Measurements from ENCODE around the gene NVL. TPM values are rescaled to one million over a fixed set of nuclear protein-coding genes. Genes with fewer than 3 reads are reported as not detected.

NVL gene
- total and polyA plus RNA-seq, 2 donors (not counting 3 experiments of a cell fraction or from before 2014, with no cell fraction given), result 16.7 to 30.3 TPM

DNA sequence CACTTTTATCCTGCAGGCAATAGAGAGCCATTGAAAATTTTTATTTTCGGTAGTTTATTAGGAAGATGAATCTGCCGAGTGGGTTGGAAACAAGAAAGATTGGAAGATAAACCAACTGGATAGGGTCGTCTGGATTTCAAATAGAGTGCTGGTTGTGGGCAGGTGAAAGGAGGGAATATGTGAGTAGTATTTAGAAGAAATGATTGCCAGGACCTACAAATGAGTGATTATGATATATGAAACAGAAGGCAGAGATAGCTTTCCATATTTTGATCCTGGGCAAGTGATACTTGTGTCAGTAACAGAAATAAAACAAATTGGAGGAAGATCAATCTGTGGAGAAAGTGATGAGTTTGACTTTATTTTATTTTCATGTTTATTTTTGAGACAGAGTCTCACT is 29.2 kb upstream of the NVL start:
- Histone ChIP-seq H3K4me3 (replicated peaks in 1 of 3; ENCODE audit: insufficient read depth in 1 of 3, low read depth in 1 of 3, low read length in 3 of 3) (no peak overlapping the region), H3K36me3 (ENCODE audit: control insufficient read depth in 2 of 2, extremely low read depth in 1 of 2, insufficient read depth in 2 of 2, low read length in 2 of 2) (no peaks in the 10 kb centered on the region), H3K9me3 (replicated peaks; ENCODE audit: control insufficient read depth, insufficient read depth, low read length) (no peaks in the 10 kb centered on the region), H3K27ac (ENCODE audit: insufficient read depth, low read depth, low read length) (no peak overlapping the region), H3K27me3 (ENCODE audit: control insufficient read depth in 2 of 2, insufficient read depth in 2 of 2, low read length in 2 of 2) (no peaks in the 10 kb centered on the region), H3K79me2 (ENCODE audit: control insufficient read depth, insufficient read depth, low read length) (peaks cover 69% of the 10 kb centered on the region), H3K4me2 (ENCODE audit: insufficient read depth, low read length) (no peak overlapping the region), H3K9me1 (replicated peaks; ENCODE audit: control insufficient read depth, extremely low read depth, insufficient read depth, low read length) (no peaks in the 10 kb centered on the region), H3K4me1 (ENCODE audit: control insufficient read depth, extremely low read depth, insufficient read depth, low read length) (peaks cover 10% of the 10 kb centered on the region), H2AFZ (ENCODE audit: low read depth, low read length) (no peak overlapping the region), H4K20me1 (replicated peaks; ENCODE audit: control insufficient read depth, extremely low read depth, insufficient read depth, low read length) (no peaks in the 10 kb centered on the region), H3K9ac (replicated peaks; ENCODE audit: extremely low read depth, insufficient read depth, low read length) (no peak overlapping the region)
- DNase-seq (ENCODE audit: low read depth, low spot score), result no peak
- ChIA-PET CTCF (no interaction called here), POLR2A (no interaction called here)
- BruUV-seq (replicated peaks), result no TSS peak
- no peak for TF ChIP-seq FOS (IDR thresholded peaks at IDR 0.05; ENCODE audit: borderline replicate concordance, insufficient read depth, low read length)
- TF ChIP-seq, protein P1, sequence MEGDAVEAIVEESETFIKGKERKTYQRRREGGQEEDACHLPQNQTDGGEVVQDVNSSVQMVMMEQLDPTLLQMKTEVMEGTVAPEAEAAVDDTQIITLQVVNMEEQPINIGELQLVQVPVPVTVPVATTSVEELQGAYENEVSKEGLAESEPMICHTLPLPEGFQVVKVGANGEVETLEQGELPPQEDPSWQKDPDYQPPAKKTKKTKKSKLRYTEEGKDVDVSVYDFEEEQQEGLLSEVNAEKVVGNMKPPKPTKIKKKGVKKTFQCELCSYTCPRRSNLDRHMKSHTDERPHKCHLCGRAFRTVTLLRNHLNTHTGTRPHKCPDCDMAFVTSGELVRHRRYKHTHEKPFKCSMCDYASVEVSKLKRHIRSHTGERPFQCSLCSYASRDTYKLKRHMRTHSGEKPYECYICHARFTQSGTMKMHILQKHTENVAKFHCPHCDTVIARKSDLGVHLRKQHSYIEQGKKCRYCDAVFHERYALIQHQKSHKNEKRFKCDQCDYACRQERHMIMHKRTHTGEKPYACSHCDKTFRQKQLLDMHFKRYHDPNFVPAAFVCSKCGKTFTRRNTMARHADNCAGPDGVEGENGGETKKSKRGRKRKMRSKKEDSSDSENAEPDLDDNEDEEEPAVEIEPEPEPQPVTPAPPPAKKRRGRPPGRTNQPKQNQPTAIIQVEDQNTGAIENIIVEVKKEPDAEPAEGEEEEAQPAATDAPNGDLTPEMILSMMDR (IDR thresholded peaks at IDR 0.05; ENCODE audit: extremely low read depth in 1 of 2, insufficient read depth in 1 of 2, low read depth in 1 of 2, low read length in 2 of 2), result no peak
- intact Hi-C loops (cut with micrococcal nuclease) (loop anchor here (5.0 kb wide), 2 partner anchors 73 to 98 kb away; partner anchors contain the start of gene WDR26), dilution Hi-C loops (cut with MboI; ENCODE audit: extremely low pct_ligation_motif_present, low sequenced_read_pairs) (no loop called here)
- no peak for FAIRE-seq

DNA sequence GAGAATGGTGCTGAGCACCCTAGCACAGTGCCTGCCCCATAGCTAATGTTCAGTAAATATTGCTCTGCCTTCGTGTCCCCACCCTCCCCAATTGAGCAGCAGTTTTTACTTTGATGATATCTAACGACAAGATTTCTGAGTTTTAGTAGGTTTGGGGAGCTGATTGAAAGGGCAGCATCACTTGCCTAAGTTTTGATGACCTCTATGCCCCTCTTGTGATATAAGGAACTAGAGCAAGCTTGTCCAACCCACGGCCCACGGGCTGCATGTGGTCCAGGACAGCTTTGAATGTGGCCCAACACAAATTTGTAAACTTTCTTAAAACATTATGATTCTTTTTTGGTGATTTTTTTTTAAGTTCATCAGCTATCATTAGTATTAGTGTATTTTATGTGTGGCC is 28.3 kb upstream of the NVL start:
- FAIRE-seq (no peak), DNase-seq (ENCODE audit: low read depth, low spot score) (no peak)
- dilution Hi-C loops (cut with MboI; ENCODE audit: extremely low pct_ligation_motif_present, low sequenced_read_pairs) (no loop called here), intact Hi-C loops (cut with micrococcal nuclease) (loop anchor here (5.0 kb wide), 2 partner anchors 74 to 99 kb away; partner anchors contain the start of gene WDR26)
- H4K20me1 ChIP-seq (replicated peaks; ENCODE audit: control insufficient read depth, extremely low read depth, insufficient read depth, low read length), result no peaks in the 10 kb centered on the region
- H3K4me3 ChIP-seq (replicated peaks in 1 of 3; ENCODE audit: insufficient read depth in 1 of 3, low read depth in 1 of 3, low read length in 3 of 3), result peak overlapping the region in 1 of 3 experiments; percentile 71
- H3K4me2 ChIP-seq (ENCODE audit: insufficient read depth, low read length), result peak overlapping the region; percentile 90
- peaks cover 59% of the 10 kb centered on the region for H3K79me2 ChIP-seq (ENCODE audit: control insufficient read depth, insufficient read depth, low read length)
- no peak overlapping the region for H2AFZ ChIP-seq (ENCODE audit: low read depth, low read length)
- H3K9ac ChIP-seq (replicated peaks; ENCODE audit: extremely low read depth, insufficient read depth, low read length), result no peak overlapping the region
- ChIA-PET POLR2A (no interaction called here), CTCF (interaction anchor here (1.6 to 2.0 kb wide), 2 partner anchors 25 to 242 kb away, joined by 5 to 10 read pairs; no protein-coding TSS in a partner anchor)
- no peaks in the 10 kb centered on the region for H3K27me3 ChIP-seq (ENCODE audit: control insufficient read depth in 2 of 2, insufficient read depth in 2 of 2, low read length in 2 of 2)
- no peak overlapping the region for H3K27ac ChIP-seq (ENCODE audit: insufficient read depth, low read depth, low read length)
- TF ChIP-seq FOS (IDR thresholded peaks at IDR 0.05; ENCODE audit: borderline replicate concordance, insufficient read depth, low read length) (no peak), MYC (IDR thresholded peaks at IDR 0.05; ENCODE audit: low read depth, low read length) (no peak), POLR2AphosphoS5 (IDR thresholded peaks at IDR 0.05; ENCODE audit: insufficient read depth, low read depth, low read length) (no peak), POLR2A (IDR thresholded peaks at IDR 0.05; ENCODE audit: low read depth, low read length) (no peak), JUN (IDR thresholded peaks at IDR 0.05; ENCODE audit: borderline replicate concordance, insufficient read depth, insufficient read length, low read depth) (no peak), GATA2 (IDR thresholded peaks at IDR 0.05; ENCODE audit: insufficient read depth, insufficient read length, low read depth, low read length) (no peak), EZH2 (IDR thresholded peaks at IDR 0.05; ENCODE audit: borderline replicate concordance, low read depth, low read length, severe bottlenecking) (no peak)
- TF ChIP-seq, protein P1 (IDR thresholded peaks at IDR 0.05; ENCODE audit: extremely low read depth in 1 of 2, insufficient read depth in 1 of 2, low read depth in 1 of 2, low read length in 2 of 2), result no peak
- TF ChIP-seq, protein P2, sequence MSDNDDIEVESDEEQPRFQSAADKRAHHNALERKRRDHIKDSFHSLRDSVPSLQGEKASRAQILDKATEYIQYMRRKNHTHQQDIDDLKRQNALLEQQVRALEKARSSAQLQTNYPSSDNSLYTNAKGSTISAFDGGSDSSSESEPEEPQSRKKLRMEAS (IDR thresholded peaks at IDR 0.05; ENCODE audit: insufficient read depth, insufficient read length), result no peak
- peaks cover 10% of the 10 kb centered on the region for H3K4me1 ChIP-seq (ENCODE audit: control insufficient read depth, extremely low read depth, insufficient read depth, low read length)
- BruUV-seq (replicated peaks), result no TSS peak
- H3K9me3 ChIP-seq (replicated peaks; ENCODE audit: control insufficient read depth, insufficient read depth, low read length), result no peaks in the 10 kb centered on the region
- H3K9me1 ChIP-seq (replicated peaks; ENCODE audit: control insufficient read depth, extremely low read depth, insufficient read depth, low read length), result no peaks in the 10 kb centered on the region
- H3K36me3 ChIP-seq (ENCODE audit: control insufficient read depth in 2 of 2, extremely low read depth in 1 of 2, insufficient read depth in 2 of 2, low read length in 2 of 2), result no peaks in the 10 kb centered on the region

Measured in endothelial cell of umbilical vein (primary cell).